ENCODE results near the gene DNAJB6. TPM values are rescaled to one million over a fixed set of nuclear protein-coding genes. Genes with fewer than 3 reads are reported as not detected.

DNAJB6 gene
- total RNA-seq, 1 donor from 2014 or later = 103 TPM

GRCh38 chr7:157312941-157313340 lies 23.9 kb upstream of the DNAJB6 start:
- H3K36me3 ChIP-seq = no peaks in the 10 kb centered on the region
- H3K9me3 ChIP-seq = no peaks in the 10 kb centered on the region
- intact Hi-C loops (cut with DNase I) = no loop called here
- no peak overlapping the region for H3K27ac ChIP-seq
- no peak overlapping the region for H3K4me3 ChIP-seq
- H3K27me3 ChIP-seq (ENCODE audit: low read depth) = no peaks in the 10 kb centered on the region
- no peak for TF ChIP-seq CTCF (IDR thresholded peaks at IDR 0.05)
- no peak for ATAC-seq
- peaks cover 1% of the 10 kb centered on the region for H3K4me1 ChIP-seq
- no peak for DNase-seq

DNA sequence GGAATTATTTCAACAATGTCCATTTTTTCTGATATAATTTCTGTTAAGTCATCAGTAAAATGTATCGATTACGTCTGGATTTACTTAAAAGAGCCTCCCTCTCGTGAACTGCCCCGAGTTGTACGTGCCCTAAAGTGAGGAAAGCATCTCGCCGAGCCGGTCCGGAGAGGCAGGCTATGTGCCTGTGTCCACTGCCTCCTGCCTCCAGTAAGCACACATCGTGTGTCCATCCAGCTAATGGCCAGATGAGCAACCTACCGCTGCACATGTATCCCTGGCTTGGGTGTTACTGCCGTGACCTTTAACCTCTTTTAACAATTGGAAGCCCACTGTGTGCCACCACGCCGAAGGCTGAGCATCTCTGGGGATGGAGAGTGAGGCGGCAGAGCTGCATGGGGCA lies 23.2 kb upstream of the DNAJB6 start:
- no peaks in the 10 kb centered on the region for H3K9me3 ChIP-seq
- intact Hi-C loops (cut with DNase I) = no loop called here
- H3K36me3 ChIP-seq = no peaks in the 10 kb centered on the region
- H3K27me3 ChIP-seq (ENCODE audit: low read depth) = no peaks in the 10 kb centered on the region
- no peak overlapping the region for H3K4me3 ChIP-seq
- no peak for ATAC-seq
- TF ChIP-seq CTCF (IDR thresholded peaks at IDR 0.05) = no peak
- H3K27ac ChIP-seq = no peak overlapping the region
- DNase-seq = no peak
- peaks cover 5% of the 10 kb centered on the region for H3K4me1 ChIP-seq

DNA sequence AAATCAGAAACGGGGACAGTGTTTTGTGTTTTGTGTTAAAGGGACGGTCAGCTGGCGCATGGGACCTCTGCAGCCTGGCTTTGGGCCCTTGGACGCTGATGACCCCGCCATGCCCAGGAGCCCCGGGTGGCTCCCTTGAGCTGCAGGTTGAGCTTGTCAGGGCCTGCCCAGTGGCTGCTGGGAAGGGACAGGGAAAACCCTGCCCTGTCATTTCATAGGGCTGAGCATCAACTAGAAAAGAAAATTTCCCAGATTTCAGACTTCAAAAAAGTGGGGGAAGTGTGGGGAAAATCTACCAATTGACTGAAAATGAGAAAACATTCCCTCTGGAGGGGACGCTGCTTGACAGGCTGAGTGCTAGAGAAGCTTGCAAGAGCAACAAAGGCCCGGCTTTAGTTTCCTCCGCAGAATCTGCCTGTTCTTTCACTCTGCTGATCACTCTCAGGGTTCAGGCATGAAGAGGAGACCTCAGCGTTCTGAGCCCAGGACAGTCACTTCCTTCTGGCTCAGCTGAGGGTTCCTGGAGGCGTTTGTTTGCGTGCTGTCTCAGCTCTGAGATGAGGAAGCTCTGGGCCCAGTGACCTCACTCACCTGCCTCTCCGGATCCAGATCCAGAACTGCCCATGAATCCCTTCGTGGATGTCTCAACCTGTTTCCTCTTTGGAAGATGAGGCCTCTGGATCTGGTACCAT lies 18.6 kb upstream of the DNAJB6 start:
- intact Hi-C loops (cut with DNase I) = no loop called here
- no peaks in the 10 kb centered on the region for H3K9me3 ChIP-seq
- DNase-seq = peak; percentile 75
- no peaks in the 10 kb centered on the region for H3K27me3 ChIP-seq (ENCODE audit: low read depth)
- no peak for TF ChIP-seq CTCF (IDR thresholded peaks at IDR 0.05)
- H3K4me3 ChIP-seq = no peak overlapping the region
- ATAC-seq = peak; percentile 83 to 86
- H3K36me3 ChIP-seq = no peaks in the 10 kb centered on the region
- peaks cover 5% of the 10 kb centered on the region for H3K4me1 ChIP-seq
- peak overlapping the region; percentile 58 for H3K27ac ChIP-seq

DNA sequence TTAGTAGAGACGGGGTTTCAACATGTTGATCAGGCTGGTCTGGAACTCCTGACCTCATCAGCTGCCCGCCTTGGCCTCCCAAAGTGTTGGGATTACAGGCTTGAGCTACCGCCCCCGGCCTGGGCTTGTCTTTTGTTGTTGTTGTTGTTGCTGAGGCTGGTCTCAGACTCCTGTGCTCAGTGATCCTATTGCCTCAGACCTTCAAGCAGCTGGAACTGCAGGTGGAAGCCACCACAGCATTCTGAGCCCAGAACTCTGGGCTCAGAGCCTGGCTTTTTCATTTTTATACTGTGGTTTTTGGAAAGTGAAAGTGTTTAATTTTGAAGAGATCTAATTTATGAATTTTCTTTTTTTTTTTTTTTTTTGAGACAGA lies 16.2 kb upstream of the DNAJB6 start:
- ATAC-seq (no peak), DNase-seq (no peak)

DNA sequence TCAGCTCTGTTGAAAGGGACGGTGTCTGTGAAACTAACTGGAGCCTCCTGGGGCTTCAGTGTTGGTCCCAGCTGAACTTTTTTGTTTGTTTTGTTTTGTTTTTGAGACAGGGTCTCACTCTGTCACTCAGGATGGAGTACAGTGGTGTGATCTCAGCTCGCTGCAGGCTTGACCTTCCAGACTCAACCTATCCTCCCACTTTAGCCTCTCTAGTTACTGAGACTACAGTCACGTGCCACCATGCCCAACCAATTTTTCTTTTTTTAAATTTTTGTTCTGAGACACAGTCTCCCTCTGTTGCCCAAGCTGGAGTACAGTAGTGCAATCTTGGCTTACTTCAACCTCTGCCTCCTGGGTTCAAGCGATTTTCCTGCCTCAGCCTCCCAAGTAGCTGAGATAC lies 13.4 kb upstream of the DNAJB6 start:
- no peak for TF ChIP-seq CTCF (IDR thresholded peaks at IDR 0.05)
- H3K9me3 ChIP-seq = no peaks in the 10 kb centered on the region
- no peak overlapping the region for H3K27ac ChIP-seq
- no peaks in the 10 kb centered on the region for H3K27me3 ChIP-seq (ENCODE audit: low read depth)
- no peak for ATAC-seq
- intact Hi-C loops (cut with DNase I) = no loop called here
- H3K36me3 ChIP-seq = no peaks in the 10 kb centered on the region
- H3K4me1 ChIP-seq = no peaks in the 10 kb centered on the region
- no peak for DNase-seq
- H3K4me3 ChIP-seq = no peak overlapping the region

More for the DNA sequence above, 16.2 kb upstream of the DNAJB6 start:
- no peaks in the 10 kb centered on the region for H3K36me3 ChIP-seq
- no peak overlapping the region for H3K4me3 ChIP-seq
- H3K27me3 ChIP-seq (ENCODE audit: low read depth) = no peaks in the 10 kb centered on the region
- intact Hi-C loops (cut with DNase I) = no loop called here
- H3K9me3 ChIP-seq = no peaks in the 10 kb centered on the region
- no peak for TF ChIP-seq CTCF (IDR thresholded peaks at IDR 0.05)
- no peak overlapping the region for H3K27ac ChIP-seq
- peaks cover 5% of the 10 kb centered on the region for H3K4me1 ChIP-seq

Measured in lower lobe of right lung (tissue), 2 donors.